HUES48 (cell line): ENCODE data around the gene TAOK3.
A peak's percentile ranks its signal among the peaks of the same experiment; 100 is the strongest.
"Not testable (repeated sequence)": the region's sequence is repeated elsewhere in the genome, so short reads cannot be mapped to it uniquely, and the experiment has no call there.

ENCODE experiments used
- H3K27ac ChIP-seq: one replicate; pipeline ENCODE4 v1.7.0; 2013; ENCODE audit warnings: low read depth, low read length, inconsistent platforms
- H3K27me3 ChIP-seq: 2 replicates; pipeline ENCODE4 v1.6.1; 2013; ENCODE audit warnings: mild to moderate bottlenecking, low read length; ENCODE audit not compliant: control insufficient read depth, insufficient read depth
- H3K36me3 ChIP-seq: 2 replicates; pipeline ENCODE4 v1.6.1; 2013; ENCODE audit warnings: low read length; ENCODE audit not compliant: control insufficient read depth, insufficient read depth
- H3K4me1 ChIP-seq: 2 replicates; pipeline ENCODE4 v1.6.1; 2013; ENCODE audit warnings: mild to moderate bottlenecking, low read length; ENCODE audit not compliant: control insufficient read depth, insufficient read depth
- H3K4me3 ChIP-seq: 2 replicates; pipeline ENCODE4 v1.5.1; 2013; ENCODE audit warnings: mild to moderate bottlenecking, low read depth, low read length
- H3K9ac ChIP-seq: 2 replicates; pipeline ENCODE4 v1.6.1; 2013; ENCODE audit warnings: mild to moderate bottlenecking, low read depth, low read length, moderate library complexity
- H3K9me3 ChIP-seq: 2 replicates; pipeline ENCODE4 v1.6.1; 2013; ENCODE audit warnings: low read length; ENCODE audit not compliant: control insufficient read depth, insufficient read depth

Gene TAOK3

DNA sequence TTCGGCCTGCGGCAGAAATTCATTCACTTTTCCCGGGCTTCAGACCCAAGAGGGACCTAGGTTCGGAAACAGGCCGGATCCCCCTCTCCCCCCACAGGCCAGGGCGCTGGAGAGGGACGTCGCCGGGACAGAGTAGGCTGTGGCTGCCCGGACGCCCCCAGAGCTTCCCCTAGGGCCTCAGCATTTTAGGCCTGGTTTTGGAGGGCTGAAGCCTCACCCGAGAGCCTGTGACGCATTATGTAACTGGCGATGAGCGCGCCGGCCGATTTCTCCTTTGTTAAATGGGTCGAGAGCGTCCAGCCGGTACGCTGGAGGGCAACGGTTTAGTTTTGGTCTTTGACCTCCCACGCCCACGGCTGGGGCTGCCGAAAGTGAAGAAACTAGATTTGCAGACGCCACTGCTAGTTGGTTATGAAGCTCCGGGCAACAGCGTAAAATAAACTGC, 236.1 kb downstream of the TAOK3 start:
- Histone ChIP-seq H3K27me3 (no peaks in the 10 kb centered on the region), H3K9ac (peak overlapping the region; percentile 86), H3K9me3 (no peaks in the 10 kb centered on the region), H3K27ac (peak overlapping the region; percentile 64), H3K4me1 (no peaks in the 10 kb centered on the region; the same call in 1 of the 2 replicates), H3K4me3 (peak overlapping the region; percentile 87), H3K36me3 (peaks cover 44% of the 10 kb centered on the region)

- Histone ChIP-seq H3K4me1 (no peaks in the 10 kb centered on the region; the same call in 1 of the 2 replicates), H3K27me3 (no peaks in the 10 kb centered on the region), H3K36me3 (peaks cover 38% of the 10 kb centered on the region), H3K4me3 (peak within 1 kb of the TSS; percentile 87), H3K9ac (peak within 1 kb of the TSS; percentile 86), H3K9me3 (no peaks in the 10 kb centered on the region), H3K27ac (peak within 1 kb of the TSS; percentile 64)
Observed at GRCh38 chr12:118135788-118136558, 236.7 kb downstream of the TAOK3 start, which contains the start of gene PEBP1. Gene PEBP1, plus strand, starts transcription at chr12:118136124. Its CDS starts 86 bp downstream, at chr12:118136210.

- H3K4me3 ChIP-seq, H3K36me3 ChIP-seq, H3K27me3 ChIP-seq, H3K4me1 ChIP-seq, H3K27ac ChIP-seq, H3K9ac ChIP-seq, H3K9me3 ChIP-seq: not testable (repeated sequence)
Observed at GRCh38 chr12:118129436-118129835, 243.3 kb downstream of the TAOK3 start.

GRCh38 chr12:118127867-118128266, 244.8 kb downstream of the TAOK3 start:
- Histone ChIP-seq H3K4me1 (no peaks in the 10 kb centered on the region), H3K27ac (no peak overlapping the region), H3K9ac (no peak overlapping the region), H3K27me3 (no peaks in the 10 kb centered on the region), H3K36me3 (no peaks in the 10 kb centered on the region), H3K9me3 (no peaks in the 10 kb centered on the region), H3K4me3 (no peak overlapping the region)

DNA sequence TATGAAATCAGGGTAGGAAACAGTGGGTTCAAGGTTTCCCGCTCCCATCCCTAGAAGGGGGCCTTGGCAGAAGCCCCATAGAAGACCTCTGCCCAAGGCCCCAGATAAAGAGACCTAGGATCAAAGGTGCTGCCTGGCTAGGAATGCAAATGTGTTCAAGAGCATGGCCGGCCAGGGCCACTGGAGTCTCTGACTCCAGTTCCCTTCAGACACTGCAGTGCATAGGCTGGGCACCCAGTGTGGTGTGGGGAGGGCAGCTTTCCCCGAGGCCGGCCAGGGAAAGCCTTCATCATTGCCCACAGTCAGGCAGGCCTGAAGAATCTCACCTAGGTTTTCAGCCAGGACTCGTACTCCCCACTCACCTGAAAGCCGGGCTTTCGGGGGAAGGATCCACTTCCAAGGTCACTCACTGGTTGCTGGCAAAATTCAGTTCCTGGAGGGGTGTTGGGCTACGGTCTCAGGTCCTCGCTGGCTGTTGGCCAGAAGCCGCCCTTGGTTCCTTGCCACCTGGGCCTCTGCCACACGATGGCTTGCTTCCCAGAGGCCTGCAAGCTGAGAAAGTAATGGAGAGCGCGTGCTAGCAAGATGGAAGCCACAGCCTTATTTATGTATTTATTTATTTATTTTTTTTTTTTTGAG, 246.5 kb downstream of the TAOK3 start:
- peaks cover 5% of the 10 kb centered on the region for H3K4me1 ChIP-seq
- no peaks in the 10 kb centered on the region for H3K9me3 ChIP-seq
- H3K9ac ChIP-seq: no peak overlapping the region
- no peaks in the 10 kb centered on the region for H3K27me3 ChIP-seq
- no peak overlapping the region for H3K27ac ChIP-seq
- no peaks in the 10 kb centered on the region for H3K36me3 ChIP-seq
- H3K4me3 ChIP-seq: no peak overlapping the region

DNA sequence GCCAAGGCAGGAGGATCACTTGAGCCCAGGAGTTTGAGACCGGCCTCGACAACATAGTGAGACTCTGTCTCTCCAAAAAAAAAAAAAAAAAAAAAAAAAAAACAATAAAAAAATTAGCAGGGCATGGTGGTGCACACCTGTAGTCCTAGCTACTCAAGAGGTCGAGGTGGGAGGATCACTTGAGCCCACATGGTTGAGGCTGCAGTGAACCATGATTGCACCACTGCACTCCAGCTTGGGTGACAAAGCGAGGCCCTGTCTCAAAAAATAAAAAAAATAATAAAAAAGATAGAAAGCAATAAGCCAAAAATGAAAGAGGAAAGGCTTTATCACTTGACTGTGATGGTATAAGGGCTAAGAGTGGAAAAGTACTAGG, 247.0 kb downstream of the TAOK3 start:
- H3K4me1 ChIP-seq: peaks cover 8% of the 10 kb centered on the region
- no peak overlapping the region for H3K27ac ChIP-seq
- no peaks in the 10 kb centered on the region for H3K9me3 ChIP-seq
- H3K27me3 ChIP-seq: no peaks in the 10 kb centered on the region
- no peaks in the 10 kb centered on the region for H3K36me3 ChIP-seq
- H3K9ac ChIP-seq: no peak overlapping the region
- no peak overlapping the region for H3K4me3 ChIP-seq

DNA sequence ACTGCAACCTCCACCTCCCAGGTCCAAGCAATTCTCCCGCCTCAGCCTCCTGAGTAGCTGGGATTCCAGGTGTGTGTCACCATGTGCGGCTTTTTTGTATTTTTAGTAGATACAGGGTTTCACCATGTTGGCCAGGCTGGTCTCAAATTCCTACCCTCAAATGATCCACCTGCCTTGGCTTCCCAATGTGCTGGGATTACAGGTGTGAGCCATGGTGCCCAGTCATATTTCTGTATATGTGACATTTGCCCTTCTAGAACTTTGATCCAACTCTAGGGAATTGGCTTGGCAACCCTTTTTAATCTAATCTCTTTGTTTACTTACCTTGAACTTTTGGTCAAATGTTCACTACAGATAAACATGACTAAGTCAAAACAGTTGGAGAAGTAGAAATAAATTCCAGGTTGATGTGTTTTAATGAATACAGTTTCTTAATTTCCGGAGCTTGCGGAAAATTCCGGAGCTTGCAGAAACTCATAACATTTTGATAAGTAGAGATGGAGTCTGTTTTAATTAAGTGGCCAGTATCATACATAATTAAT, 248.3 kb downstream of the TAOK3 start:
- H3K27me3 ChIP-seq: no peaks in the 10 kb centered on the region
- no peak overlapping the region for H3K27ac ChIP-seq
- no peak overlapping the region for H3K9ac ChIP-seq
- peaks cover 13% of the 10 kb centered on the region for H3K4me1 ChIP-seq
- no peaks in the 10 kb centered on the region for H3K9me3 ChIP-seq
- H3K36me3 ChIP-seq: no peaks in the 10 kb centered on the region
- no peak overlapping the region for H3K4me3 ChIP-seq

DNA sequence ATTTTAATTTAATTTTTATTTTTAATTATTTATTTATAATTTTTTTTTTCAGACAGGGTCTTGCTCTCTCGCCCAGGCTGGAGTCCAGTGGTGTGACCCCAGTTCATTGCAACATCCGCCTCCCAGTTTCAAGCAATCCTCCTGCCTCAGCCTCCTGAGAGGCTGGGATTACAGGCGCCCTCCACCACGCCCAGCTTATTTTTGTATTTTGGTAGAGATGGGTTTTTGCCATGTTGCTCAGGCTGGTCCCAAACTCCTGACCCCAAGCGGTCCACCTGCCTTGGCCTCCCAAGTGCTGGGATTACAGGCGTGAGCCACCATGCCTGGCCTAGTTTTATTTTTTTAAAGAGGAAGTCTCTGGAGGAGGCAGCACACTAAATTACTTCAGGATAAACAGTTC, 250.4 kb downstream of the TAOK3 start:
- H3K4me3 ChIP-seq: no peak overlapping the region
- H3K9me3 ChIP-seq: no peaks in the 10 kb centered on the region
- H3K27ac ChIP-seq: peak overlapping the region; percentile 27
- H3K36me3 ChIP-seq: no peaks in the 10 kb centered on the region
- no peak overlapping the region for H3K9ac ChIP-seq
- H3K27me3 ChIP-seq: no peaks in the 10 kb centered on the region
- H3K4me1 ChIP-seq: peaks cover 17% of the 10 kb centered on the region

DNA sequence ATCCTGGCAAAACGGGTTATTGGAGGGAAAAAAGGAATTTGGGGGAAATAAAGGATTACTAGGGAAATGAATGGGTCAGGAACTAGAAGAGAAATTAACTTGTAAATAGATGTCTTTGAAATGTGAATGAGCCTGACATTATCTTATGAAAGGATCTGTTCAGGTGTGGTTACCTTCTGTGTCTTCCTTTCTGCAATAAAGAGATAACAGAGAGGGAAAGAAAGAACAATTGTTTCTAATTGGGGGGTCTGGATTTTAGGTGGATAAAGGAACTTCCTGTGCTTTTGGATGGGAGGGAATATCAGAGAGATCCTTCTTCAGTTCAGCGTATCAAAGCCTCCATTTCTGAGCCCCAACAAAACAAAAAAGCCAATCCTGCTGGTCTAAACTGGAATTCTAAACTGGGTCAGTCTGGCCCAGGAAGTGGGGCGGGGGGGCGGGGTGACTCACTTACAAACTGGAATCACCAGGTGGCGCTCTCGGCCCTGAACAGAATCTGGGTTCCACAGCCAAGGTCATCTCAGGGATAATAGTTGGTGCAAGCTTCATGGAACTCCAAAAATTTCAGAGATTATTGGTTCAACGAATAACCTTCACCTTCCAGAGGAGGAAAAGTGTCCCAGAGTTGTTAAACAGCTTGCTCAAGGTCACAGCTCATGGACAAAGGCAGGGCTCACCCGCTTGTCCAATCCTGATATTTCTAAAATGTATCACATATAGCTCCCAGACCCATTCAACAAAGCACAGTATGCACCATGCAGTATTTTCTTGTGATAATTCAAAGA, 251.9 kb downstream of the TAOK3 start:
- Histone ChIP-seq H3K9me3 (no peaks in the 10 kb centered on the region), H3K4me1 (peaks cover 21% of the 10 kb centered on the region), H3K4me3 (peak overlapping the region; percentile 44), H3K9ac (peak overlapping the region; percentile 81), H3K27me3 (no peaks in the 10 kb centered on the region), H3K36me3 (no peaks in the 10 kb centered on the region), H3K27ac (peak overlapping the region; percentile 98)

- H3K36me3 ChIP-seq: no peaks in the 10 kb centered on the region
- H3K9ac ChIP-seq: peak overlapping the region; percentile 72
- no peaks in the 10 kb centered on the region for H3K27me3 ChIP-seq
- H3K27ac ChIP-seq: peak overlapping the region; percentile 98
- H3K9me3 ChIP-seq: no peaks in the 10 kb centered on the region
- H3K4me1 ChIP-seq: peaks cover 21% of the 10 kb centered on the region
- peak overlapping the region; percentile 44 for H3K4me3 ChIP-seq
Observed at GRCh38 chr12:118119449-118119879, 253.2 kb downstream of the TAOK3 start.
